Spleen (tissue), 7 donors: ENCODE data around the gene EPHB3.

Source experiments
- POLR2A ChIP-seq, 3 donors: fragments of 450-650 bp; IDR thresholded peaks; one replicate each; pipeline ENCODE4 v1.5.1; 2017; ENCODE audit warnings: antibody characterized with exemption in 3 of 3, mild to moderate bottlenecking in 1 of 3
- POLR2AphosphoS5 ChIP-seq, 3 donors: sonication (generic); formaldehyde crosslinking; IDR thresholded peaks; one replicate each; pipeline ENCODE4 v1.5.1; 2017; ENCODE audit warnings: antibody characterized with exemption in 3 of 3
- TF ChIP-seq, protein P1 (sequence below), 11 experiments: fragments of 200-600 bp in 7 of 11; fragments of 450-650 bp in 4 of 11; sonication (generic) in 4 of 11; IDR thresholded peaks in 8 of 11; conservative IDR thresholded peaks in 3 of 11; 1 replicate in 7 of 11; 2 replicates in 4 of 11; pipeline versions ENCODE4 v1.4.0 to v1.8.0; 2016 to 2021; ENCODE audit warnings: antibody characterized with exemption in 11 of 11, inconsistent platforms in 4 of 11, mild to moderate bottlenecking in 1 of 11
- donor health status: DM: no; HTN: no; CAD: no; lungs with moderate emphysema.
- donor health status: DM: no; HTN: no; CAD: no.
- donor health status: DM: no; HTN: no; CAD: no.

DNA sequence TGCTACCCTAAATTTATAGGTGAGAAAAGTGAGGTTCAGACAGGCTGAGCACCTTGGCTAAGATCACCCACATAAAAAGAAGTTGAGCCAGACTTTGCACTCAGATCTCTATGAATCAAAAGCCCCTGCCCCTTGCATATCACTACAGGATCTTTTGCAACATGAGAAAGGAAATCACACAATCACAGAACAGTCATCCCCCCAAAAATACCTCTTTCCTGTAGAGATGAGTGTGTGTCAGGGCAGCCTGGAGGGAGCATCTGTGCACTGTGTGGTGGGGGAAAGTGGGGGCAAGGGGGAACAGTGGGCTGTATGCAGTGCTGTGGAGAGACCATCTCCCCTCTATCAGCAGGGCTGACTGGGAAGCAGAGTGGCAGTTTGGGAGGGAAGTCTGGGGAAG is 46.6 kb downstream of the EPHB3 start:
- TF ChIP-seq, protein P1, sequence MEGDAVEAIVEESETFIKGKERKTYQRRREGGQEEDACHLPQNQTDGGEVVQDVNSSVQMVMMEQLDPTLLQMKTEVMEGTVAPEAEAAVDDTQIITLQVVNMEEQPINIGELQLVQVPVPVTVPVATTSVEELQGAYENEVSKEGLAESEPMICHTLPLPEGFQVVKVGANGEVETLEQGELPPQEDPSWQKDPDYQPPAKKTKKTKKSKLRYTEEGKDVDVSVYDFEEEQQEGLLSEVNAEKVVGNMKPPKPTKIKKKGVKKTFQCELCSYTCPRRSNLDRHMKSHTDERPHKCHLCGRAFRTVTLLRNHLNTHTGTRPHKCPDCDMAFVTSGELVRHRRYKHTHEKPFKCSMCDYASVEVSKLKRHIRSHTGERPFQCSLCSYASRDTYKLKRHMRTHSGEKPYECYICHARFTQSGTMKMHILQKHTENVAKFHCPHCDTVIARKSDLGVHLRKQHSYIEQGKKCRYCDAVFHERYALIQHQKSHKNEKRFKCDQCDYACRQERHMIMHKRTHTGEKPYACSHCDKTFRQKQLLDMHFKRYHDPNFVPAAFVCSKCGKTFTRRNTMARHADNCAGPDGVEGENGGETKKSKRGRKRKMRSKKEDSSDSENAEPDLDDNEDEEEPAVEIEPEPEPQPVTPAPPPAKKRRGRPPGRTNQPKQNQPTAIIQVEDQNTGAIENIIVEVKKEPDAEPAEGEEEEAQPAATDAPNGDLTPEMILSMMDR (IDR thresholded peaks at IDR 0.05 in 8 of 11, conservative IDR thresholded peaks at IDR 0.05 in 3 of 11), result no peak
- TF ChIP-seq POLR2AphosphoS5 (IDR thresholded peaks at IDR 0.05) (no peak), POLR2A (IDR thresholded peaks at IDR 0.05) (no peak)
